Activated CD4-positive, alpha-beta T cell treated with anti-CD3 and anti-CD28 coated beads for 24 hours (primary cell): ENCODE results near the gene NQO2.
"Not testable (repeated sequence)": the region's sequence is repeated elsewhere in the genome, so short reads cannot be mapped to it uniquely, and the experiment has no call there.

Experiments
- DNase-seq, 2 donors: peaks; one replicate each; pipeline ENCODE4 v3.0.0-alpha.2; 2020; ENCODE audit warnings: low read depth in 2 of 2

The NQO2 gene

GRCh38 chr6:2989332-2990247 is 10.1 kb upstream of the NQO2 start:
- DNase-seq = peak; percentile 50 to 72

DNA sequence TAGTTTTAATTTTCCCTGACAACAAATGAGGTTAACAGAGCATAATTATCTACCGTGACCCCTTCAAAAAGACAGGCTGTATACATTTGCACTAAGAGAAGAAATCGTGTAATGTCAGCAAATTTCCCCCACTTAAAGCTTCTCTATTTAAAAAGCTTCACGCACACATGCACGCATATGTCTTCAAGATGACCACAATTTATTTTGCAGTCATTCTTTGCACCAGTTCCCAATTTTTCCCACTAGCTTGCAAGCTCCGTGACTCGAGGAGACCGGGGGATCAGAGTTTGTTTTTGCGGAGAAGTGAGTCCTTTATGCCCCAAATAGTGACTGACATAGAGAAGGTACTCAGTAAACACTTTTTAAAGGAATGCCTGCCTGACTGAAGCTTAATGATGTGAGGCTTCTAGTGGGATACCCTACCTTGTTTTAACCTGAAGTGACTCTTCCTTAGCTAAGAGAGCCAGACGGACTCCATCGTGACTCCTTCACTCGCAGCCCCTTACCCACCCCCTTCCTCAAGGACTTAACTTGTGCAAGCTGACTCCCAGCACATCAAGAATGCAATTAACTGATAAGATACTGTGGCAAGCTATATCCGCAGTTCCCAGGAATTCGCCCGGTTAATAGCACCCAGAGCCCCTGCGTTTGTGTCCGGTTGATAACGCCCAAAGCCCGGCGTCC is 9.3 kb upstream of the NQO2 start:
- no peak for DNase-seq

DNA sequence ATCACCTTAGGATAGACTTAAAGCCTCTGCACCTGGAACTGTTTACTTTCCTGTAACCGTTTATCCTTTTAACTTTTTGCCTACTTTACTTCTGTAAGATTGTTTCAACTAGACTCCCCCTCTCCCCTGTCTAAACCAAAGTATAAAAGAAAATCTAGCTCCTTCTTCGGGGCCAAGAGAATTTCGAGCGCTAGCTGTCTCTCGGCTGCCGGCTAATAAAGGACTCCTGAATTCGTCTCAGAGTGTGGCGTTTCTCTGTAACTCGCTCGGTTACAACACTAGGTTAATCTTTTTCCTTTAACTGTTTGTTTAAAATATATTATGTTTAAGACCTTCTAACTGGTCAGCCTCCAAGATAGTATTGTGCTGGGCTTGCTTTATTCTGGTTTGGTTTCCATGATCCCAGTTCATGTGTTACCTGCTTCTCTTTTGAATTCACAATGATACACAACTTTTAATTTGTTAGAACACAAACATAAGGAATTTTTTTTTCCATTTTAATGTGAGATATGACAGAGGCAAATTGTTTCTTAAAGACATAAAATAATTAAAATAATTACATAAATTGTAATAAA is 8.7 kb upstream of the NQO2 start:
- DNase-seq = no peak

DNA sequence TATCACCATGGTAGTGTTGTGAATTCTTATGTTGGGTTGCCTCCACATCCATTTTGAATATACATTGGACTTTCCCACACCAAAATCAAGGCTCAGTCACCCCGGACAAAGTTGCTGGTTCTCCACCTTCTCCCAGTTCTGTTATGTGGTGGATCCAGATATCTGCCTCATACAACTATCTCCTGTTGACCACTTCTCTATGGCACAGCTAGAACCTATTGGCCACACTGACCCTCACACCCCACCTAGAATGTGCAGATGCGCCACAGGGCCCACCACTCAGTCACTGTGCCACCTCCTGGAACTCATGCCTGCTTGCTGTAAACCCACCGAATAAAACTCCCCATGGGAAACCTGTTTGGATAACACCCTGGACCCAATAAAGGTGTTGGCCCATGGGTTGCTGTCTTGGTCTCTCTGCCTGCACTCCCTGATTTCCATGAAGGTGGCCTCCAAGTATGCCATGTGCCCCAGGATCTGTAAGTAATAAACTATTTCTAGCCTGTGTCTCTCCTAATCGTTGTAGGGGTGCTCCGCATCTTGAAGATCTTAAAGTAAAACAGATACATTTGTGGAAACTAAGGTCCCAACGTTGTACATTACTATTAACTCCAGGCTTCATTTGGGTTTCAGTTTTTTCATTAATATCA is 7.2 kb upstream of the NQO2 start:
- DNase-seq = no peak

- DNase-seq = no peak
Observed at GRCh38 chr6:2993755-2994317, 5.9 kb upstream of the NQO2 start.

DNA sequence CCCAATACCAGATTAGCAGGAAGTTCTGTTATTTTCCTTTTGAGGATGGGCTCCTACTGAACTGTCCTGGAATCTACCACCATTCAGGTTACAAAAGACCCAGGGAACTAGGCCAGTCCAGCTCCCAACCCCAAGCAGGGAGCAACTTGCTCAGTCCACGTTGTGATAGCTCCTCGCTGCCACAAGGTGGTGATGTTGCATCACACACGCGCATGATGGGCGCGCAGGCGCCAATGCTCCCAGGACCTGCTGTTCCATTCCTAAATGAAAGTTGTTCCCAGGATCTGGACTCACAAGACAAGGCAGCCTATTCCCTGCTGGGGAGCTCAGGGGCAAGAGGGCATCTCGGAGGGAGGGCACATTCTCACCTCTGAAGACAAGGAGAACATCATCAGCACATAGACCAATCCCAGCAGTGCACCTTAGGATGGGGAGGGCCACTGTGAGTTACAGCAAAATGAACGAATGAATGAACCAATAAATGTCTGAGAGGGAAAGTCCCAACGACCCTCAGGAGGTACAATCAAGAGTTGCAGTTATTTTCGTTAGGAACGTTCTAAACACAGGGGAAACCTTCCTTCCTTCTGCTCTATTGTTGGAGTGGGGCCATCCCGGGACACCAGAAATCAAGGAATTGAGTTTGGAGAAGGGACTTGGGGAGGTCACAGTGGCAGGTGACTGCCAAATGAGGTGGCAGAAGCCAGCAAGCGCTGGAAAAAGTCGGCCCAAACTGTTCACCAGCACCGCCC is 1.3 kb upstream of the NQO2 start:
- not testable (repeated sequence) for DNase-seq

GRCh38 chr6:2998998-2999617 is 586 bp upstream of the NQO2 start:
- no peak for DNase-seq

DNA sequence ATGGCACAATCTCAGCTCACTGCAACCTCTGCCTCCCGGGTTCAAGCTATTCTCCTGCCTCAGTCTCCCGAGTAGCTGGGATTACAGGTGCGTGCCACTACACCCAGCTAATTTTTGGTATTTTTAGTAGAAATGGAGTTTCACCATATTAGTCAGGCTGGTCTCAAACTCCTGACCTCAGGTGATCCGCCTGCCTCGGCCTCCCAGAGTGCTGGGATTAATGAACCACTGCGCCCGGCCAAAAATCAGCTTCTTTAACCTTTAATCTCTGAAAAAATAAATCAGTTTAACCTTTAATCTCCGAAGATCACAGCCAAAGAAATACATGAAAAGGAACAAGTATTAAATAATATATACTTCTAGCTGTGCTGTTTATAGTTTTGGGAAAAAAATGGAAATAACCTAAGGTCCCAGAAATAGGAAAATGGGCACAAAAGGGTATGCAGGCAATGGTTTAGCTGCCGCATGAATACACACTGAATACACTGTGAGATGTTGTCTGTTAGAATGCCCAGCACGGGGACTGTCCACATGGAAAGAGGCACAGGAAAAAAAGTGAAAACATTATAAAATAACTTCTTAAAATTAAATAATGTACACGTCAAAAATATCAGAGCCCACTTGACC is 1.6 kb downstream of the NQO2 start:
- no peak for DNase-seq

DNA sequence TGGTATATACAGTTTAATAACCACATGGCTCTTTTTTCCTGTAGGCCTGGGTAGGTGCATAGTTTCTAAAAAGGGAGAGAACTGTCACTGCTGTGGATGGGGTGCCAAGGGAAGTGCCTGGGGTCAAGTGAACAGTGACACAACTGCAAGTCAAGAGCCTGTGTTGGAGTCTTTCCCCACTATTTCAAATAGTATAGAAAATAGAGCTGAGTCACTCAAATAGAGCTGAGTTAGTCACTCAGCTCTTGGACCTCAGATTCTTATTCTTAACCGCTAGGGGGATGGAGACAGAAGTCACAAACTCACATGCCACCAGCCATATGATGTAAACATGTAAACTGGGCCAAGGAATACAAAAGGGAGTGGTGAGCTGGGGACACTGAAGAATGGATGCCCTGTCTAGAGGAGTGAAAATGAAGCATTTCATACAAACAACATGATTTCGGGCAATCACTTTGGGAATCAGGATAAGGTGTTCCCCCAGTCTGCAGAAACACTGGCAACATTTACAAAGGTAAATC is 2.1 kb downstream of the NQO2 start:
- no peak for DNase-seq

DNA sequence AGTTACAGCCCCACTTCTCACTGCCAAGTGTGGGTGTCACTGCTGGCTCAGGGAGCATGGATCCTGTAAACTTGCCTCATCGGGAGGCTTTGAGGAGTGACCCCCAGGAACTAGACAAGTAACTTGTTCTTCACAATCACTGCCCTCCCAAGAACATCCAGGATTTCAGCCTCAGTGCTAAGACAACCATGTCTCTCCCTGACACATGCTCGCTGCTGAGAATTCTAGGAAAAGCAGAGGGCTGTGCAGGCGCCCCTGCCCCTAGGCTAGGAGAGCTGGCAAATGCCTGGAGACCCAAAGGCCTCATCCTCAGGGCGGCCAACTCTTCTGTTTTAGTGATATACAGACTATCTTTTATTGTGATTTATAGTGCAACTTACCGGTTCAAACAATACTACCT is 3.5 kb downstream of the NQO2 start:
- not testable (repeated sequence) for DNase-seq

- no peak for DNase-seq
Observed at GRCh38 chr6:3005077-3005476, 5.4 kb downstream of the NQO2 start.

DNA sequence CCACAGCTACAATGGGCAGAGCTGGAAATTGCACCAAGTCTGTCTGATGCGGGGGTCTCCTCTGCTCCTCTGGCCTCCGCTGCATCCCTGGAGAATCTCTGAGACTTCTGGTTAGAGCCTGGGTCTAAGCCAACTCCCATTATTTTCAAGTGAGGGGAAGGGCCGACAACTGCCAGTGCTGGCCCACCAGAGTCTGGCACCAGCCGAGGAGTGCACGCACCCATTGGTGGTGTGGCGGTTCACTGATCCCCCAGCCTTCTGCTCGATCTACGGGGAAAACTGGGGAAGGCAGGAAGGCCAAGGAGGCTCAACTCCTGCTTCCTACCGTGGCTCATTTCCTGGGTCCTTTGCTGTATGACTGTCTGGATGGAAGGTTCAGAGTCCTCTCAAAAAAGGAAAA is 6.2 kb downstream of the NQO2 start:
- DNase-seq = no peak

- no peak for DNase-seq
Observed at GRCh38 chr6:3006476-3006875, 6.8 kb downstream of the NQO2 start.

- DNase-seq = no peak
Observed at GRCh38 chr6:3007571-3007970, 7.9 kb downstream of the NQO2 start.

DNA sequence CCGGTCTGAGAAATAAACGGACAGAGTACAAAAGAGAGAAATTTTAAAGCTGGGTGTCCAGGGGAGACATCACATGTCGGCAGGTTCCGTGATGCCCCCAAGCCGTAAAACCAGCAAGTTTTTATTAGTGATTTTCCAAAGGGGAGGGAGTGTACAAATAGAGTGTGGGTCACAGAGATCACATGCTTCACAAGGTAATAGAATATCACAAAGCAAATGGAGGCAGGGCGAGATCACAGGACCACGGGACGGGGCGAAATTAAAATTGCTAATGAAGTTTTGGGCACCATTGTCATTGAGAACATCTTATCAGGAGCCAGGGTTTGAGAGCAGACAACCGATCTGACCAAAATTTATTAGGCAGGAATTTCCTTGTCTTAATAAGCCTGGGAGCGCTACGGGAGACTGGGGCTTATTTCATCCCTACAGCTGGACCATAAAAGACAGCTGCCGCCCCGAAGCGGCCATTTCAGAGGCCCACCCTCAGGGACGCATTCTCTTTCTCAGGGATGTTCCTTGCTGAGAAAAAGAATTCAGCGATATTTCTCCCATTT is 9.1 kb downstream of the NQO2 start:
- DNase-seq = not testable (repeated sequence)

- DNase-seq = no peak
Observed at GRCh38 chr6:3009930-3010329, 10.2 kb downstream of the NQO2 start.

DNA sequence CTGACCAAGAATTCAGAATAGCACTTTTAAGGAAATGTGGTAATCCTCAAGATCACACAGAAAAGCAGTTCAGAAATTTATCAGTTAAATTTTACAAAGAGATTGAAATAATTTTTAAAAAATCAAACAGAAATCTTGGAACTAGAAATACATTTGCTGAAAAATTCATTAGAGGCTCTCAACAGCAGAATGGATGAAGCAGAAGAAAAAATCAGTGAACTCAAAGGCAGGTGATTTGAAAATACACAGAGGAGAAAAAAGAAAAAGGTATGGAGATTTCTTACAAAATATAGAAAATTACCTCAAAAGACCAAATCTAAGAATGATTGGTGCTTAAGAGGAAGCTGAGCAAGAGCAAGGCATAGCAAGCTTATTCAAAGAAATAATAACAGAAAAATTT is 11.5 kb downstream of the NQO2 start:
- no peak for DNase-seq

- DNase-seq = no peak
Observed at GRCh38 chr6:3011592-3011991, 11.9 kb downstream of the NQO2 start.

DNA sequence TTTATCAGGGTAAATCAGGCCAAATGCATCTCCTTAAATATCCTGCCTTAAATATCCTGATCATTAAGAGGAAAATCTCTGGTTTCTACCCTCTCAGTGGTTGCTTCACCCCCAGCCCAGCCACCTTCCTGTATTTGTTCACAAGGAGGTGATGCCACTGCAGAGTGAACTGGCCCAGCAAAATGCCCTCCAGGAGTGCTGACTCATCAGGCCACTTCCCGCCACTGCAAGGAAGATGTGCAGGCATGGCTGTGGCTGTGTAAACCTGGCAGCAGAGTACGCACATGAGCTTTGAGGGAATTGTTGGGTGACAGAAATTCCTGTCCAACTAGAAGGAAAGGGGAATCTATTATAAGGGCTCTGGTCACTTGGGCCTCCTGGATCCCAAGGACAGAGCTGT is 13.8 kb downstream of the NQO2 start:
- DNase-seq = no peak
